OCI-LY7 (cell line): ENCODE results near the gene CD38. TPM values are rescaled to one million over a fixed set of nuclear protein-coding genes. Genes with fewer than 3 reads are reported as not detected.

Experiments used
- BruUV-seq: library from RNA; stranded (reverse); fragments of 400-500 nt; replicated peaks from 2 replicates; lab custom pipeline; 2021; lab: Mats Ljungman, UMichigan
- CTCF ChIA-PET: fragments of 300-600 bp; sonication (Branson Sonifier 250); formaldehyde crosslinking; loops from one replicate; lab custom pipeline; 2022; ENCODE audit warnings: antibody characterized with exemption; ENCODE audit not compliant: unreplicated experiment; lab: Charles Lee
- POLR2A ChIA-PET: fragments of 300-600 bp; sonication (Branson Sonifier 250); formaldehyde crosslinking; loops from one replicate; lab custom pipeline; 2022; ENCODE audit warnings: antibody characterized with exemption; lab: Charles Lee
- DNase-seq: peaks from one replicate; pipeline ENCODE4 v3.0.0-alpha.2; 2015; ENCODE audit warnings: low spot score
- H2AFZ ChIP-seq: fragments of 200-600 bp; sonication (generic), shearing (Covaris generic); 2 replicates; pipeline ENCODE4 v1.6.1; 2014; ENCODE audit warnings: mild to moderate bottlenecking, antibody characterized with exemption, low read length, moderate library complexity
- H3K27ac ChIP-seq: fragments of 200-600 bp; sonication (generic); 2 replicates; pipeline ENCODE4 v1.5.1; 2014; ENCODE audit warnings: mixed run types, low read depth, mild to moderate bottlenecking, moderate library complexity, low read length, inconsistent platforms; ENCODE audit not compliant: poor library complexity, severe bottlenecking
- H3K36me3 ChIP-seq: fragments of 200-600 bp; sonication (generic); 2 replicates; pipeline ENCODE4 v1.6.1; 2014; ENCODE audit warnings: mild to moderate bottlenecking, antibody characterized with exemption, low read length, moderate library complexity, mixed read lengths; ENCODE audit not compliant: insufficient read depth
- H3K4me1 ChIP-seq: fragments of 200-600 bp; sonication (generic); 2 replicates; pipeline ENCODE4 v1.5.1; 2014; ENCODE audit warnings: mild to moderate bottlenecking, low read length; ENCODE audit not compliant: insufficient read depth, poor library complexity, severe bottlenecking
- H3K4me2 ChIP-seq: fragments of 200-600 bp; sonication (generic); 2 replicates; pipeline ENCODE4 v1.6.1; 2014; ENCODE audit warnings: mild to moderate bottlenecking, low read length
- H3K4me3 ChIP-seq: fragments of 200-600 bp; sonication (generic); 2 replicates; pipeline ENCODE4 v1.5.1; 2014; ENCODE audit warnings: mild to moderate bottlenecking, low read depth, low read length; ENCODE audit not compliant: poor library complexity, severe bottlenecking
- H3K79me2 ChIP-seq: fragments of 200-600 bp; sonication (generic); 2 replicates; pipeline ENCODE4 v1.6.1; 2016; ENCODE audit warnings: low read depth, mild to moderate bottlenecking, low read length, moderate library complexity, mixed read lengths; ENCODE audit not compliant: insufficient read depth
- H3K9me2 ChIP-seq: fragments of 200-600 bp; sonication (generic); 2 replicates; pipeline ENCODE4 v1.6.1; 2016; ENCODE audit warnings: mild to moderate bottlenecking, low read length, mixed read lengths; ENCODE audit not compliant: insufficient read depth
- H3K9me3 ChIP-seq: fragments of 200-600 bp; sonication (generic); 2 replicates; pipeline ENCODE4 v1.6.1; 2014; ENCODE audit warnings: mild to moderate bottlenecking, mixed run types, low read length, mixed read lengths
- H4K20me1 ChIP-seq: fragments of 200-600 bp; sonication (generic); 2 replicates; pipeline ENCODE4 v1.6.1; 2014; ENCODE audit warnings: mild to moderate bottlenecking, antibody characterized with exemption, low read length, moderate library complexity, mixed read lengths; ENCODE audit not compliant: insufficient read depth
- EZH2phosphoT487 ChIP-seq: fragments of 200-600 bp; sonication (generic); IDR thresholded peaks from 2 replicates; pipeline ENCODE4 v1.6.1; 2018; ENCODE audit warnings: low read depth, borderline replicate concordance, mild to moderate bottlenecking, mixed run types, antibody characterized with exemption, low read length, moderate library complexity, mixed read lengths
- intact Hi-C: fragments of 100-400 bp; cut with micrococcal nuclease; formaldehyde crosslinking; loops from one replicate; pipeline ENCODE4 v1.10.0; 2022; ENCODE audit not compliant: unreplicated experiment
- total RNA-seq, 2 experiments: library from RNA; depleted of rRNA in 1 of 2; stranded (reverse); fragments of >200 nt in 1 of 2; shearing (Covaris generic) in 1 of 2; gene quantifications; 2 replicates each; pipeline ENCODE4 v1.2.3, GENCODE V29; 2014 to 2022
- TF ChIP-seq, protein P1 (sequence below): fragments of 200-600 bp; sonication (generic); conservative IDR thresholded peaks from 2 replicates; pipeline ENCODE4 v1.5.1; 2014; ENCODE audit warnings: mild to moderate bottlenecking, antibody characterized with exemption, low read length, moderate library complexity, mixed read lengths

CD38 gene
- total RNA-seq, 2 experiments from 2014 or later: 92.0 to 176 TPM

DNA sequence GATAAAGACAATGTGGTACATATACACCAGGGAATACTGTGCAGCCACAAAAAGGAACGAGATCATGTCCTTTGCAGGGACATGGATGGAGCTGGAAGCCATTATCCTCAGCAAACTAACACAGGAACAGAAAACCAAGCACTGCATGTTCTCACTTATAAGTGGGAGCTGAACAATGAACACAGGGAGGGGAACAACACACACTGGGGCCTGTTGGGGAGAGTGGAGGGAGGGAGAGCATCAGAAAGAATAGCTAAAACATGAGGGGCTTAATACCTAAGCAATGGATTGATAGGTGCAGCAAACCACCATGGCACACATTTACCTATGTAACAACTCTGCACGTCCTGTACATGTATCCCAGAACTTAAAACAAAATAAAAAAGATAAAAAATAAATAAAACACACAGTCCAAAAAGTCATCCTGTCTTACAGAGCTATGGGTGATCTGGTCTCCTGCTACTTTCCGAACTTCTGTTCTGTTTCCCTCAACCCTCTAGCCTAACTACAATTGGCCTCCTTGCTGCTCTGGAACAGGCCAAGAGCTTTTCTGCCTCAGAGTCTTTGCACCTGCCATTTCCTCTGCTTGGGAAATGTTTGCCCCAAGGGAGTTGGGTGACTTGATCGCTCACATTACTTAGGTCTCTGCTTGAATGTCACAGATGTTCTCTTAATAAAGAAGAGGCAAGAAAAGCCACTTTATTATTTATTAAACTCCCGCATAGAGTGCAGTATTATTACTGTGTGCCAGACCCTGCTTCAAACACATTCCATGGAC is 1.1 kb upstream of the CD38 start:
- H3K79me2 ChIP-seq: peaks cover 32% of the 10 kb centered on the region
- peak; percentile 94 for DNase-seq
- CTCF ChIA-PET: interaction anchor here (0.9 to 1.5 kb wide), 3 partner anchors 10 to 25 kb away, joined by 3 to 5 read pairs (median 4); no protein-coding TSS in a partner anchor
- peaks cover 31% of the 10 kb centered on the region for H3K36me3 ChIP-seq
- peaks cover 8% of the 10 kb centered on the region; the same call in 1 of the 2 replicates for H3K9me3 ChIP-seq
- POLR2A ChIA-PET: interaction anchor here (0.6 to 2.2 kb wide), 11 partner anchors 9 to 146 kb away, joined by 3 to 19 read pairs (median 3); no protein-coding TSS in a partner anchor
- no TSS peak for BruUV-seq
- H3K9me2 ChIP-seq: no peaks in the 10 kb centered on the region
- H3K4me1 ChIP-seq: peaks cover 59% of the 10 kb centered on the region
- H2AFZ ChIP-seq: no peak overlapping the region
- TF ChIP-seq, protein P1, sequence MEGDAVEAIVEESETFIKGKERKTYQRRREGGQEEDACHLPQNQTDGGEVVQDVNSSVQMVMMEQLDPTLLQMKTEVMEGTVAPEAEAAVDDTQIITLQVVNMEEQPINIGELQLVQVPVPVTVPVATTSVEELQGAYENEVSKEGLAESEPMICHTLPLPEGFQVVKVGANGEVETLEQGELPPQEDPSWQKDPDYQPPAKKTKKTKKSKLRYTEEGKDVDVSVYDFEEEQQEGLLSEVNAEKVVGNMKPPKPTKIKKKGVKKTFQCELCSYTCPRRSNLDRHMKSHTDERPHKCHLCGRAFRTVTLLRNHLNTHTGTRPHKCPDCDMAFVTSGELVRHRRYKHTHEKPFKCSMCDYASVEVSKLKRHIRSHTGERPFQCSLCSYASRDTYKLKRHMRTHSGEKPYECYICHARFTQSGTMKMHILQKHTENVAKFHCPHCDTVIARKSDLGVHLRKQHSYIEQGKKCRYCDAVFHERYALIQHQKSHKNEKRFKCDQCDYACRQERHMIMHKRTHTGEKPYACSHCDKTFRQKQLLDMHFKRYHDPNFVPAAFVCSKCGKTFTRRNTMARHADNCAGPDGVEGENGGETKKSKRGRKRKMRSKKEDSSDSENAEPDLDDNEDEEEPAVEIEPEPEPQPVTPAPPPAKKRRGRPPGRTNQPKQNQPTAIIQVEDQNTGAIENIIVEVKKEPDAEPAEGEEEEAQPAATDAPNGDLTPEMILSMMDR: no peak
- no peak for TF ChIP-seq EZH2phosphoT487
- H3K27ac ChIP-seq: peak overlapping the region; percentile 96
- peaks cover 9% of the 10 kb centered on the region; the same call in 1 of the 2 replicates for H4K20me1 ChIP-seq
- H3K4me3 ChIP-seq: peak overlapping the region; percentile 76
- H3K4me2 ChIP-seq: peak overlapping the region; percentile 68
- intact Hi-C loops: loop anchor here (1.0 to 10.0 kb wide), 5 partner anchors 11 to 1558 kb away; partner anchors contain the start of genes CPEB2 and TAPT1

DNA sequence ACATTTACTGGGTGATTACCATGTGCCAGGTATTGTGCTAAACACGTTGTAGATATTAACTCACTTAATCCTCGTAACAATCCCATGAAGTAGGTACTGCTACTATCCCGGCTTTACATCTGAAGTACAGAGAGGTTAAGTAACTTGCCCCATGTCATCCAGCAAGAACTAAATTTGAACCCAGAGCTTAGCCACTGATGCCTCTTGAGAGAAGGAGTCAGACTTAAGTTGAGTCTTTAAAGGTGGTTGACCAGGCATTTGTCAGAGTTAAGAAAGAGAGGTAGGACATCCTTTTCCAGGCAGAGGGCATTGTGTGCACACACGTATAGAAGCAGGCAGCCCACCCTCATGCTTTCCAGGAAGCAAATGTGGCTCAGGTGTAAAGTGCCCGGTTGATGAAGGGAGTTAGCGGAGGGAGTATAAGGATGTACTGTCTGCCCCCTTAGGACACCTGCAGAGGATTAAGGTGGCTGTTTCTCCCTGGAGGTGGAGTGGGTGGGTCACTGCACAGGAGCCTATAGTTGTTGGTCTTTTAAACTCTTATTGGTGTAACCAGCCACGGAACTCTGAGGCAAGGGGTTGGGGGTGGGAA is 335 bp upstream of the CD38 start:
- peak; percentile 94 for DNase-seq
- no peak overlapping the region for H2AFZ ChIP-seq
- H3K4me1 ChIP-seq: peaks cover 60% of the 10 kb centered on the region
- TF ChIP-seq, protein P1: no peak
- TF ChIP-seq EZH2phosphoT487: no peak
- H3K9me2 ChIP-seq: no peaks in the 10 kb centered on the region
- POLR2A ChIA-PET: interaction anchor here (0.6 to 2.2 kb wide), 10 partner anchors 8 to 904 kb away, joined by 3 to 19 read pairs (median 3); no protein-coding TSS in a partner anchor
- intact Hi-C loops: loop anchor here (1.0 to 10.0 kb wide), 7 partner anchors 11 to 1557 kb away; partner anchors contain the start of genes CPEB2, FAM200B and TAPT1
- peaks cover 39% of the 10 kb centered on the region for H3K79me2 ChIP-seq
- peak overlapping the region; percentile 96 for H3K27ac ChIP-seq
- H4K20me1 ChIP-seq: peaks cover 9% of the 10 kb centered on the region; the same call in 1 of the 2 replicates
- peaks cover 15% of the 10 kb centered on the region for H3K9me3 ChIP-seq
- H3K4me2 ChIP-seq: peak overlapping the region; percentile 68
- peaks cover 38% of the 10 kb centered on the region for H3K36me3 ChIP-seq
- CTCF ChIA-PET: interaction anchor here (1.5 kb wide), 1 partner anchor 21 kb away, joined by 5 read pairs; no protein-coding TSS in a partner anchor
- H3K4me3 ChIP-seq: peak overlapping the region; percentile 76
- TSS peak; percentile 88 for BruUV-seq
